ENCODE data around the gene MLH3. TPM values are rescaled to one million over a fixed set of nuclear protein-coding genes. Genes with fewer than 3 reads are reported as not detected.

The MLH3 gene
- total RNA-seq, 1 donor from 2014 or later, result 33.4 TPM

DNA sequence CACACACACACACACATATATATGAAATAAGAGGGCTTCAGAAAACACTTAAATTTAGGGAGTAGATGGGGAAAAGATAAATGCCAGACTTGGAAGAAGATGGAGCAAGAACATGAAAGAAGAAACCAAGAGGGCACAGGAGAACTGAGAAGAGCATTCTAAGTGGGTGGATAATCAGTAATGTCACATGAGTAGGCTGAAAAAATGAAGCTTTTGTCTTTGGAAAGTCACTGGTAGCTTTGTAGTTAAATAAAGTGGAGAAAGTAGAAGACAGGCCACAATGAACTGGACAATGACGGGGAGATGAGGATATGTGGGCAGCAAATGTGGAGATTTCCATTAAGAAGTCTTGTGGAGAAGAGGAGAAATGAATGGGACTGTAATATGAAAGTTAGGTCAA is 15.9 kb upstream of the MLH3 start:
- TF ChIP-seq CTCF (IDR thresholded peaks at IDR 0.05), result no peak
- Histone ChIP-seq H3K27me3 (no peaks in the 10 kb centered on the region), H3K4me3 (no peak overlapping the region), H3K36me3 (no peaks in the 10 kb centered on the region), H3K27ac (no peak overlapping the region), H3K4me1 (peaks cover 40% of the 10 kb centered on the region), H3K9me3 (no peaks in the 10 kb centered on the region)
- intact Hi-C loops (cut with DNase I), result no loop called here
- no peak for ATAC-seq
- DNase-seq, result no peak

GRCh38 chr14:75066691-75067090 is 15.4 kb upstream of the MLH3 start:
- no peak for DNase-seq
- H3K27ac ChIP-seq, result no peak overlapping the region
- H3K4me3 ChIP-seq, result no peak overlapping the region
- no peaks in the 10 kb centered on the region for H3K27me3 ChIP-seq
- no peaks in the 10 kb centered on the region for H3K36me3 ChIP-seq
- H3K9me3 ChIP-seq, result no peaks in the 10 kb centered on the region
- ATAC-seq, result no peak
- peaks cover 40% of the 10 kb centered on the region for H3K4me1 ChIP-seq
- no peak for TF ChIP-seq CTCF (IDR thresholded peaks at IDR 0.05)
- intact Hi-C loops (cut with DNase I), result no loop called here

- H3K4me1 ChIP-seq, result peaks cover 26% of the 10 kb centered on the region
- TF ChIP-seq CTCF (IDR thresholded peaks at IDR 0.05), result no peak
- DNase-seq (no peak), ATAC-seq (no peak)
- no peaks in the 10 kb centered on the region for H3K27me3 ChIP-seq
- H3K9me3 ChIP-seq, result no peaks in the 10 kb centered on the region
- H3K4me3 ChIP-seq, result peak overlapping the region; percentile 94
- H3K36me3 ChIP-seq, result no peaks in the 10 kb centered on the region
- H3K27ac ChIP-seq, result peak overlapping the region; percentile 81
- intact Hi-C loops (cut with DNase I), result no loop called here
These were observed 12.9 kb upstream of the MLH3 start for GRCh38 chr14:75064205-75064567.

DNA sequence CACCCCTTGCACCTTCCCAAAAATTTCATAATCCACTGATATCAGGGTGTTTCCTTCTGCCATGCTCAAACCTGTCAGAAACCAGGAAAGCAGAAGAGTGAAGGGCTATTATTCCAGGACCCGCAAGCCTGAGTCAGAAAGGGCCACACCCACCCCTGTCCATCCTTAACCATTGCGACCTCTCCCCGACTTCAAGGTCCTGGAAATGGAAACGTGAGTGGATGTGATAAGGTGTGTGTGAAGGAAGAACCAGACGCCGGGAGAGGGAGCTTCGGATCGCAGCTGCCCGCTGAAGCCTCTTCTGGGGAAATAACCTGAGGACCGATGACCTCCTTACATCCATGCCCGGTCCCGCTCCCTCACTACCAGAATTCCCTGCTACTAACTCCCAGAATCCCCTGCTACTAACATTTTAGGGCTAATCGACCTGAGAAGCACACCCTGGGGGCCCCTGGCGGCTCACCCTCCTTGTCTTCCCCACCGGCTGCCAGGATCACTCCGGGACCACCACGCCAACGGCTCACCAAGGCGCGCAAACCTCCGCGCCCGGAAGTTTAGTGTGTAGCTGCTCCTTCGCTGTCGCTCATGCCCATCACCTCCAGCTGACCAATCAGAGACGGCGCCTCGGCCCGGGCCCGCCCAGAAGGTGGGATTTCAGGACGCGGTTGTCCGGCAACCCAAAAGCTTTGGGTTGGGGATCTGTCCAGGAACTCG is 12.4 kb upstream of the MLH3 start, which contains the start of gene ACYP1:
Gene ACYP1 (minus strand): TSS at position 534 of the 714 bp plus-strand sequence. CDS start 471 bp downstream, at position 63.
- H3K27ac ChIP-seq, result peak within 1 kb of the TSS; percentile 81
- intact Hi-C loops (cut with DNase I), result no loop called here
- DNase-seq (peak; percentile 95), ATAC-seq (peak; percentile 99)
- TF ChIP-seq CTCF (IDR thresholded peaks at IDR 0.05), result no peak
- H3K4me1 ChIP-seq, result peaks cover 26% of the 10 kb centered on the region
- peak within 1 kb of the TSS; percentile 94 for H3K4me3 ChIP-seq
- no peaks in the 10 kb centered on the region for H3K27me3 ChIP-seq
- H3K36me3 ChIP-seq, result no peaks in the 10 kb centered on the region
- no peaks in the 10 kb centered on the region for H3K9me3 ChIP-seq

GRCh38 chr14:75063013-75063412 is 11.7 kb upstream of the MLH3 start:
- ATAC-seq (no peak), DNase-seq (no peak)
- no peaks in the 10 kb centered on the region for H3K9me3 ChIP-seq
- H3K27ac ChIP-seq, result no peak overlapping the region
- intact Hi-C loops (cut with DNase I), result no loop called here
- no peaks in the 10 kb centered on the region for H3K36me3 ChIP-seq
- peak overlapping the region; percentile 94 for H3K4me3 ChIP-seq
- peaks cover 19% of the 10 kb centered on the region for H3K4me1 ChIP-seq
- no peaks in the 10 kb centered on the region for H3K27me3 ChIP-seq
- TF ChIP-seq CTCF (IDR thresholded peaks at IDR 0.05), result no peak

All from upper lobe of right lung (tissue), 1 donor.